Choroid plexus epithelial cell (primary cell): ENCODE data around the gene MATR3.
"Not testable (repeated sequence)": the region's sequence is repeated elsewhere in the genome, so short reads cannot be mapped to it uniquely, and the experiment has no call there.

ENCODE experiments used
- DNase-seq: peaks from one replicate; pipeline ENCODE4 v3.0.0-alpha.2; 2010; ENCODE audit warnings: low read depth
- H3K4me3 ChIP-seq: 2 replicates; pipeline ENCODE4 v1.5.1; 2011; ENCODE audit warnings: low read depth, mild to moderate bottlenecking, control low read depth, low read length, moderate library complexity
- CTCF ChIP-seq: conservative IDR thresholded peaks from 2 replicates; pipeline ENCODE4 v1.5.1; 2011; ENCODE audit warnings: low read depth, mild to moderate bottlenecking, control low read depth, inconsistent platforms, low read length, moderate library complexity

MATR3 gene

GRCh38 chr5:139354186-139354585 is 60.6 kb downstream of the MATR3 start:
- no peak for TF ChIP-seq CTCF
- no peak overlapping the region for H3K4me3 ChIP-seq
- no peak for DNase-seq

- H3K4me3 ChIP-seq, DNase-seq: not testable (repeated sequence)
Observed at GRCh38 chr5:139355900-139356299, 62.4 kb downstream of the MATR3 start.

GRCh38 chr5:139358064-139358463 is 64.5 kb downstream of the MATR3 start:
- TF ChIP-seq CTCF = no peak
- H3K4me3 ChIP-seq = no peak overlapping the region
- DNase-seq = no peak

- DNase-seq = no peak
- no peak for TF ChIP-seq CTCF
Observed at GRCh38 chr5:139360384-139360783, 66.8 kb downstream of the MATR3 start.

GRCh38 chr5:139361835-139362429 is 68.4 kb downstream of the MATR3 start:
- H3K4me3 ChIP-seq = no peak overlapping the region
- TF ChIP-seq CTCF = no peak
- no peak for DNase-seq

More at GRCh38 chr5:139360384-139360783, 66.8 kb downstream of the MATR3 start:
- no peak overlapping the region for H3K4me3 ChIP-seq

- no peak for TF ChIP-seq CTCF
- H3K4me3 ChIP-seq = no peak overlapping the region
- no peak for DNase-seq
Observed at GRCh38 chr5:139363937-139364336, 70.4 kb downstream of the MATR3 start.

GRCh38 chr5:139364466-139364865 is 70.9 kb downstream of the MATR3 start:
- no peak for TF ChIP-seq CTCF
- DNase-seq = no peak
- H3K4me3 ChIP-seq = no peak overlapping the region
